CD14-positive monocyte (primary cell): Measurements from ENCODE around the gene SPECC1L. TPM values are rescaled to one million over a fixed set of nuclear protein-coding genes. Genes with fewer than 3 reads are reported as not detected.

Experiments used
- DNase-seq, 3 donors: peaks; one replicate each; pipeline ENCODE4 v3.0.0-alpha.2; 2011 to 2022
- H2AFZ ChIP-seq: 2 replicates; pipeline ENCODE4 v1.6.0; 2012; ENCODE audit warnings: mild to moderate bottlenecking, low read depth, low read length, inconsistent platforms; ENCODE audit not compliant: insufficient read depth, poor library complexity, severe bottlenecking
- H3K27ac ChIP-seq, 2 donors: 1 replicate in 1 of 2; 2 replicates in 1 of 2; pipeline ENCODE4 v1.5.1; 2012 to 2013; ENCODE audit warnings: low read length in 2 of 2, control low read depth in 1 of 2, inconsistent platforms in 1 of 2, low read depth in 1 of 2, mild to moderate bottlenecking in 1 of 2
- H3K27me3 ChIP-seq, 2 donors: one replicate each; pipeline versions ENCODE4 v1.6.0 to v1.6.1; 2011 to 2013; ENCODE audit warnings: low read length in 2 of 2; ENCODE audit not compliant: control insufficient read depth in 2 of 2, insufficient read depth in 2 of 2
- H3K36me3 ChIP-seq, 2 donors: replicated peaks in 1 of 2; 1 replicate in 1 of 2; 2 replicates in 1 of 2; pipeline versions ENCODE4 v1.5.1 to v1.6.1; 2012 to 2013; ENCODE audit warnings: low read length in 2 of 2, control low read depth in 1 of 2, inconsistent platforms in 1 of 2, mild to moderate bottlenecking in 1 of 2; ENCODE audit not compliant: insufficient read depth in 2 of 2, control insufficient read depth in 1 of 2
- H3K4me1 ChIP-seq, 2 donors: 1 replicate in 1 of 2; 2 replicates in 1 of 2; pipeline versions ENCODE4 v1.5.1 to v1.6.1; 2012 to 2013; ENCODE audit warnings: low read length in 2 of 2, control low read depth in 1 of 2, inconsistent platforms in 1 of 2, mild to moderate bottlenecking in 1 of 2, moderate library complexity in 1 of 2; ENCODE audit not compliant: insufficient read depth in 2 of 2, control insufficient read depth in 1 of 2
- H3K4me2 ChIP-seq: replicated peaks from 2 replicates; pipeline ENCODE3; 2012; ENCODE audit warnings: low read length, moderate library complexity, mild to moderate bottlenecking; ENCODE audit not compliant: poor library complexity, severe bottlenecking; ENCODE audit errors: extremely low read depth
- H3K4me3 ChIP-seq, 3 experiments: fragments of 200-600 bp in 1 of 3; sonication (generic) in 1 of 3; replicated peaks in 1 of 3; 1 replicate in 2 of 3; 2 replicates in 1 of 3; pipeline ENCODE4 v1.5.1; 2011 to 2013; ENCODE audit warnings: low read length in 3 of 3, mild to moderate bottlenecking in 3 of 3, control low read depth in 2 of 3, low read depth in 2 of 3, inconsistent platforms in 1 of 3, moderate library complexity in 1 of 3
- H3K79me2 ChIP-seq: 2 replicates; pipeline ENCODE4 v1.6.0; 2012; ENCODE audit warnings: mild to moderate bottlenecking, control low read depth, inconsistent platforms, low read length, moderate library complexity; ENCODE audit not compliant: insufficient read depth
- H3K9ac ChIP-seq: 2 replicates; pipeline ENCODE4 v1.6.0; 2017; ENCODE audit warnings: low read length, mild to moderate bottlenecking; ENCODE audit not compliant: insufficient read depth, poor library complexity, severe bottlenecking
- H3K9me3 ChIP-seq, 2 donors: replicated peaks in 1 of 2; 1 replicate in 1 of 2; 2 replicates in 1 of 2; pipeline versions ENCODE4 v1.5.1 to v1.6.1; 2012 to 2013; ENCODE audit warnings: low read length in 2 of 2, control low read depth in 1 of 2; ENCODE audit not compliant: control insufficient read depth in 1 of 2, insufficient read depth in 1 of 2
- H4K20me1 ChIP-seq: 2 replicates; pipeline ENCODE4 v1.6.0; 2012; ENCODE audit warnings: mild to moderate bottlenecking, low read length, control low read depth, moderate library complexity; ENCODE audit not compliant: insufficient read depth
- H3K27ac Mint-ChIP-seq, 7 donors: one replicate each; pipeline ENCODE4 v1.8.0; 2020; ENCODE audit warnings: mild to moderate bottlenecking in 7 of 7, mixed read lengths in 7 of 7, moderate library complexity in 6 of 7, inconsistent platforms in 2 of 7
- H3K27me3 Mint-ChIP-seq, 3 donors: one replicate each; pipeline ENCODE4 v1.8.0; 2021 to 2022; ENCODE audit warnings: low read depth in 3 of 3, mild to moderate bottlenecking in 3 of 3, mixed read lengths in 3 of 3, moderate library complexity in 3 of 3, inconsistent platforms in 1 of 3
- H3K36me3 Mint-ChIP-seq, 2 donors: one replicate each; pipeline ENCODE4 v1.8.0; 2020; ENCODE audit warnings: mixed read lengths in 2 of 2, inconsistent platforms in 1 of 2, mild to moderate bottlenecking in 1 of 2
- H3K4me1 Mint-ChIP-seq: one replicate; pipeline ENCODE4 v1.8.0; 2020; ENCODE audit warnings: mild to moderate bottlenecking, mixed read lengths
- H3K4me3 Mint-ChIP-seq, 2 donors: one replicate each; pipeline ENCODE4 v1.8.0; 2020; ENCODE audit warnings: mild to moderate bottlenecking in 2 of 2, mixed read lengths in 2 of 2, moderate library complexity in 1 of 2
- H3K9me3 Mint-ChIP-seq, 7 donors: one replicate each; pipeline ENCODE4 v1.8.0; 2020 to 2022; ENCODE audit warnings: mixed read lengths in 7 of 7, mild to moderate bottlenecking in 6 of 7, moderate library complexity in 6 of 7, inconsistent platforms in 2 of 7
- CTCF ChIP-seq: fragments of 200-600 bp; IDR thresholded peaks from one replicate; pipeline ENCODE4 v1.8.0; 2022; ENCODE audit warnings: antibody characterized with exemption, mild to moderate bottlenecking
- WGBS: methylation state at CpG from one replicate; pipeline ENCODE4 v1.1.5; 2013; ENCODE audit warnings: missing lambda C conversion rate; ENCODE audit not compliant: insufficient coverage; 5-methylcytosine and 5-hydroxymethylcytosine counted together
- intact Hi-C, 2 donors: fragments of 100-400 bp; cut with micrococcal nuclease; formaldehyde crosslinking; loops; one replicate each; pipeline versions ENCODE4 v1.15.0 to v1.15.1; 2023
- polyA plus RNA-seq, 3 donors: library from polyadenylated mRNA; depleted of rRNA in 1 of 3; unstranded in 2 of 3; stranded (reverse) in 1 of 3; fragments of 300-500 nt in 2 of 3; fragments of >200 nt in 1 of 3; fragmentation: Illumina TruSeq in 2 of 3; gene quantifications; 1 replicate in 2 of 3; 2 replicates in 1 of 3; pipeline ENCODE4 v1.2.3, GENCODE V29; 2012 to 2021

Gene SPECC1L
- polyA plus RNA-seq, 3 donors: 2.5 to 7.2 (median 4.9) TPM

GRCh38 chr22:24457894-24458420 is 187.3 kb downstream of the SPECC1L start:
- Histone ChIP-seq H3K9me3 (no peaks in the 10 kb centered on the region), H3K4me2 (no peak overlapping the region), H2AFZ (no peak overlapping the region), H3K27me3 (no peaks in the 10 kb centered on the region), H3K36me3 (no peaks in the 10 kb centered on the region), H3K4me1 (peaks cover 40 to 45% of the 10 kb centered on the region in 2 donors), H3K4me3 (no peak overlapping the region), H4K20me1 (no peaks in the 10 kb centered on the region), H3K9ac (no peak overlapping the region), H3K27ac (no peak overlapping the region), H3K79me2 (no peaks in the 10 kb centered on the region)
- H3K27ac Mint-ChIP-seq: no peak overlapping the region
- no peak for TF ChIP-seq CTCF
- intact Hi-C loops: no loop called here
- peaks cover 0 to 2% (median 0%) of the 10 kb centered on the region in 3 donors for H3K27me3 Mint-ChIP-seq
- DNase-seq: no peak
- H3K4me3 Mint-ChIP-seq: no peak overlapping the region
- 100% methylated on average over 1 of the region's 3 CpGs for WGBS
- H3K4me1 Mint-ChIP-seq: peaks cover 50% of the 10 kb centered on the region
- no peaks in the 10 kb centered on the region for H3K9me3 Mint-ChIP-seq
- peaks cover 0 to 2% of the 10 kb centered on the region in 2 donors for H3K36me3 Mint-ChIP-seq

- no peak overlapping the region for H3K9ac ChIP-seq
- H3K27ac ChIP-seq: no peak overlapping the region
- H3K27me3 Mint-ChIP-seq: peaks cover 0 to 2% (median 0%) of the 10 kb centered on the region in 3 donors
- peaks cover 0 to 2% of the 10 kb centered on the region in 2 donors for H3K36me3 Mint-ChIP-seq
- H3K4me1 ChIP-seq: peaks cover 55 to 60% of the 10 kb centered on the region in 2 donors
- H4K20me1 ChIP-seq: no peaks in the 10 kb centered on the region
- no peak overlapping the region for H3K4me3 ChIP-seq
- no peak for DNase-seq
- H3K4me2 ChIP-seq: no peak overlapping the region
- no peak overlapping the region for H3K4me3 Mint-ChIP-seq
- no peak overlapping the region for H2AFZ ChIP-seq
- H3K27me3 ChIP-seq: no peaks in the 10 kb centered on the region
- peaks cover 63% of the 10 kb centered on the region for H3K4me1 Mint-ChIP-seq
- WGBS: no CpG with 5 or more reads among the region's 1 CpG
- H3K79me2 ChIP-seq: no peaks in the 10 kb centered on the region
- intact Hi-C loops: no loop called here
- no peak for TF ChIP-seq CTCF
- H3K27ac Mint-ChIP-seq: peak overlapping the region in 1 of 7 donors; percentile 27
- H3K36me3 ChIP-seq: no peaks in the 10 kb centered on the region
- no peaks in the 10 kb centered on the region for H3K9me3 Mint-ChIP-seq
- H3K9me3 ChIP-seq: no peaks in the 10 kb centered on the region
Observed at GRCh38 chr22:24459911-24460310, 189.3 kb downstream of the SPECC1L start.
